Esophagus squamous epithelium (tissue), 5 donors: ENCODE results near the gene BAD. TPM values are rescaled to one million over a fixed set of nuclear protein-coding genes. Genes with fewer than 3 reads are reported as not detected.

ENCODE experiments used
- DNase-seq: peaks from one replicate; lab custom pipeline; 2025; lab: John Stamatoyannopoulos, UW
- H3K27ac ChIP-seq, 4 donors: fragments of 200-600 bp; sonication (generic); one replicate each; pipeline ENCODE4 v1.5.1; 2016 to 2019; ENCODE audit warnings: mild to moderate bottlenecking in 1 of 4
- H3K27me3 ChIP-seq, 4 donors: fragments of 200-600 bp; sonication (generic); 1 replicate in 3 of 4; 2 replicates in 1 of 4; pipeline versions ENCODE4 v1.5.1 to v1.6.0; 2017 to 2021; ENCODE audit warnings: antibody characterized with exemption in 1 of 4
- H3K36me3 ChIP-seq, 3 donors: fragments of 200-600 bp; sonication (generic); one replicate each; pipeline ENCODE4 v1.5.1; 2016 to 2019
- H3K4me1 ChIP-seq, 3 donors: fragments of 200-600 bp; sonication (generic); one replicate each; pipeline ENCODE4 v1.5.1; 2017 to 2019
- H3K4me3 ChIP-seq, 4 donors: fragments of 200-600 bp; sonication (generic); 1 replicate in 3 of 4; 2 replicates in 1 of 4; pipeline ENCODE4 v1.5.1; 2016 to 2019; ENCODE audit warnings: mild to moderate bottlenecking in 2 of 4, moderate library complexity in 1 of 4
- H3K9me3 ChIP-seq, 3 donors: fragments of 200-600 bp; sonication (generic); one replicate each; pipeline ENCODE4 v1.5.1; 2016 to 2019
- POLR2A ChIP-seq, 4 donors: fragments of 450-650 bp; IDR thresholded peaks; one replicate each; pipeline ENCODE4 v1.6.1; 2017; ENCODE audit warnings: antibody characterized with exemption in 4 of 4, mild to moderate bottlenecking in 4 of 4, moderate library complexity in 3 of 4
- WGBS, 2 donors: methylation state at CpG; one replicate each; pipeline ENCODE4 v1.1.5; 2018; 5-methylcytosine and 5-hydroxymethylcytosine counted together
- intact Hi-C: fragments of 100-400 bp; cut with DNase I; formaldehyde crosslinking; loops from one replicate; pipeline ENCODE4 v1.15.0; 2022
- total RNA-seq, 4 donors: library from RNA; depleted of rRNA; stranded (reverse); fragments of >200 nt; gene quantifications; one replicate each; pipeline ENCODE4 v1.1.0, GENCODE V29; 2016
- TF ChIP-seq, protein P1 (sequence below), 6 experiments: fragments of 450-650 bp in 4 of 6; fragments of 200-600 bp in 2 of 6; sonication (generic) in 2 of 6; IDR thresholded peaks; one replicate each; pipeline ENCODE4 v1.5.1; 2016 to 2019; ENCODE audit warnings: antibody characterized with exemption in 6 of 6, mild to moderate bottlenecking in 4 of 6, moderate library complexity in 4 of 6
- donor health status: DM: yes; HTN: yes; CAD: no.

The BAD gene
- total RNA-seq, 4 donors from 2014 or later, result 49.4 to 86.5 (median 72.9) TPM

DNA sequence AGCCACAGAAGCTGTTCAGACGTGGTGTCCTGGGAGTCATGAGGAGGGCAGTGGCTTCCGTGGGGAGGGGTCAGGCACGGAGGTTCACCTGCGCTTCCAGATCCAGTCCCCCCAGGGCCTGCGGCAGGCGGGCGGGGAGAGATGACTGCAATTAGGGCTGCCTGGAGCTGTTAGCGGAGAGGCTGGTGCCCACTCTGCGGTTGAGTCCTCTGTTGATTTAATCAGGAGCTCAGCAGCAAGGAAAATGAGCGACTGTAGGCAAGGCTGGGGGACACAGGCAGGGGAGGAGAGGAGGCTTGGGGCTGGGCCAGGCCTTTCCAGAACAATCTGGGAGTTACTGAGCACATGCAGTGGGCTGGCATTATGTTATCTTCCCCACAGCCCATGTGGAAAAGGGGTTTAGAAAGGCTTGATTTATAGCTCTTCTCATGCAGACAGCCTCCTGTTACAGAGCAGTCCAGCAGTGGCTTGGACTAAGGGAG, 20.1 kb downstream of the BAD start:
- 83 to 84% methylated on average over 2 to 3 of the region's 10 CpGs for WGBS, 2 donors
- no peaks in the 10 kb centered on the region for H3K9me3 ChIP-seq
- no peak for DNase-seq
- TF ChIP-seq, protein P1, sequence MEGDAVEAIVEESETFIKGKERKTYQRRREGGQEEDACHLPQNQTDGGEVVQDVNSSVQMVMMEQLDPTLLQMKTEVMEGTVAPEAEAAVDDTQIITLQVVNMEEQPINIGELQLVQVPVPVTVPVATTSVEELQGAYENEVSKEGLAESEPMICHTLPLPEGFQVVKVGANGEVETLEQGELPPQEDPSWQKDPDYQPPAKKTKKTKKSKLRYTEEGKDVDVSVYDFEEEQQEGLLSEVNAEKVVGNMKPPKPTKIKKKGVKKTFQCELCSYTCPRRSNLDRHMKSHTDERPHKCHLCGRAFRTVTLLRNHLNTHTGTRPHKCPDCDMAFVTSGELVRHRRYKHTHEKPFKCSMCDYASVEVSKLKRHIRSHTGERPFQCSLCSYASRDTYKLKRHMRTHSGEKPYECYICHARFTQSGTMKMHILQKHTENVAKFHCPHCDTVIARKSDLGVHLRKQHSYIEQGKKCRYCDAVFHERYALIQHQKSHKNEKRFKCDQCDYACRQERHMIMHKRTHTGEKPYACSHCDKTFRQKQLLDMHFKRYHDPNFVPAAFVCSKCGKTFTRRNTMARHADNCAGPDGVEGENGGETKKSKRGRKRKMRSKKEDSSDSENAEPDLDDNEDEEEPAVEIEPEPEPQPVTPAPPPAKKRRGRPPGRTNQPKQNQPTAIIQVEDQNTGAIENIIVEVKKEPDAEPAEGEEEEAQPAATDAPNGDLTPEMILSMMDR (IDR thresholded peaks at IDR 0.05), result no peak
- TF ChIP-seq POLR2A (IDR thresholded peaks at IDR 0.05), result no peak
- H3K36me3 ChIP-seq, result peaks cover 39 to 77% (median 46%) of the 10 kb centered on the region in 3 donors
- no peak overlapping the region for H3K27ac ChIP-seq
- H3K4me3 ChIP-seq, result no peak overlapping the region
- H3K4me1 ChIP-seq, result peaks cover 25 to 42% (median 27%) of the 10 kb centered on the region in 3 donors
- no peaks in the 10 kb centered on the region for H3K27me3 ChIP-seq
- intact Hi-C loops, result no loop called here

DNA sequence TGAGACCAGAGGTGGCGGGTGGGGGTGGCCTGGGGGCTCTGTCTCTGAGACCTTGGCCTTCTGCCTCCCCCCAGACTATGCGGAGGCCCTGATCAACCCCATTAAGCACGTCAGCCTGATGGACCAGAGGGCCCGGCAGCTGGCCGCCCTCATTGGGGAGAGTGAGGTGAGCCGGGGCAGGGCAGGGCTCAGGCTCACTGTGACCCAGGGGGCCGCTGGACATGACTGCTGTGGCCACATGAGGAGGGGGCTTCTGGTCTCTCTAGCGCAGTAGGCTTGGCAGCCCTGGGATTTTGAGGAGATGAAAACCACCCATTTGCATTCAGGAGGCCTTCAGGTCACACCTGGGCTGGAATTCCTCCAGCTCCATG, 20.5 kb downstream of the BAD start:
- H3K36me3 ChIP-seq, result peaks cover 43 to 82% (median 51%) of the 10 kb centered on the region in 3 donors
- no peak for TF ChIP-seq POLR2A (IDR thresholded peaks at IDR 0.05)
- TF ChIP-seq, protein P1 (IDR thresholded peaks at IDR 0.05), result no peak
- H3K27me3 ChIP-seq, result no peaks in the 10 kb centered on the region
- peaks cover 24 to 37% (median 24%) of the 10 kb centered on the region in 3 donors for H3K4me1 ChIP-seq
- DNase-seq, result no peak
- H3K9me3 ChIP-seq, result no peaks in the 10 kb centered on the region
- WGBS, 2 donors, result 50% methylated on average over 1 of the region's 8 CpGs; no CpG with 5 or more reads in 1 of the 2 donors
- H3K4me3 ChIP-seq, result no peak overlapping the region
- no peak overlapping the region for H3K27ac ChIP-seq
- intact Hi-C loops, result no loop called here

DNA sequence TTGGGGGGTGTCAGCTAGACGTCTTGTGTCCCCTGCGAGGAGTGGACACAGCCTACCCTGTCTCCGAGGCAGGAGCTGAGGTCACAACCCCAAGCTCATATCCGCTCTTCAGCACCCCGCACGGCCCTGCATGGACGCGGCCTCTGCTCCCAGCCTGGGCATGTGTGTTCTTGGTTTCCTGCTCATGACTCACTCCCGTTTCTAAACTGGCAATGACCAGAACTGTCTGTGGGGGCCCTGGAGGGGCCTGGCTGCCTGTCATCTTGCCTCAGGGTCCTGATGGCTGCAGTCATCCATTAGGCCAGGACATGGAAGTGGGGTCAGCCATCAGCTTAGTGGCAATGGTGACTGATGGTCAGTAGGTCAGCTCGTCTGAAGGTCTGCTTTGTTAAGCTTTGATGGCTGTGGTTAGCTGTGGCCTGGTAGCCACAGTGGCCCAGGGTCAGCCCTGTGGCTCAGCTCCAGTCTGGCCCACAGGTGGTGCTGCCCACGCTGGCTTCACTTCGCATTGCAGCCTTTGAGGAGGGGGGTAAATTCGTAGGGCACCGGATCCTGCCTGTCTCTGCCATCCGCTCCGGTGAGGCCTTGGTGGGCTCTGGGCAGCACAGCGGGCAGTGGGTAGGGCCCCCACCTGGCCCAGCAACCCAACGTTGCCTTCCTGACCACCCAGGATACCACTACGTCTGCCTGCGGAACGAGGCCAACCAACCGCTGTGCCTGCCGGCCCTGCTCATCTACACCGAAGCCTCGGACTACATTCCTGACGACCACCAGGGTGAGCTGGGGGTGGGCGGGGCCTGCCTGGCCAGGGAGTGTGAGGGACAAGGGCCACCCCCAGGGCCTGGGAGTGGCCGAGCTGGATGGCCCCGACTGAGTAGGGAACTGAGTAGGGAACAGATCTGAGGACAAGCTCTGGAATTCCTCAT, 21.2 kb downstream of the BAD start:
- TF ChIP-seq, protein P1 (IDR thresholded peaks at IDR 0.05), result no peak
- TF ChIP-seq POLR2A (IDR thresholded peaks at IDR 0.05), result no peak
- intact Hi-C loops, result no loop called here
- peaks cover 17 to 31% (median 17%) of the 10 kb centered on the region in 3 donors for H3K4me1 ChIP-seq
- no peak overlapping the region for H3K27ac ChIP-seq
- H3K9me3 ChIP-seq, result no peaks in the 10 kb centered on the region
- H3K4me3 ChIP-seq, result no peak overlapping the region
- no peaks in the 10 kb centered on the region for H3K27me3 ChIP-seq
- no peak for DNase-seq
- peaks cover 49 to 88% (median 54%) of the 10 kb centered on the region in 3 donors for H3K36me3 ChIP-seq
- 35 to 80% methylated on average over 2 to 9 of the region's 29 CpGs for WGBS, 2 donors

GRCh38 chr11:64262271-64263002, 22.0 kb downstream of the BAD start:
- peaks cover 50 to 97% (median 54%) of the 10 kb centered on the region in 3 donors for H3K36me3 ChIP-seq
- intact Hi-C loops, result no loop called here
- no peak for DNase-seq

More at GRCh38 chr11:64262271-64263002, 22.0 kb downstream of the BAD start:
- Histone ChIP-seq H3K4me1 (peaks cover 9 to 22% (median 9%) of the 10 kb centered on the region in 3 donors), H3K27ac (no peak overlapping the region), H3K9me3 (no peaks in the 10 kb centered on the region), H3K27me3 (no peaks in the 10 kb centered on the region), H3K4me3 (no peak overlapping the region)
- 89 to 97% methylated on average over 10 to 15 of the region's 42 CpGs for WGBS, 2 donors
- TF ChIP-seq, protein P1 (IDR thresholded peaks at IDR 0.05), result no peak
